Epidermal melanocyte (primary cell): ENCODE results near the gene DNAJA3.

Experiments
- DNase-seq: peaks from one replicate; pipeline ENCODE4 v3.0.0; 2011; ENCODE audit warnings: low spot score; ENCODE audit not compliant: insufficient read length

The DNAJA3 gene

DNA sequence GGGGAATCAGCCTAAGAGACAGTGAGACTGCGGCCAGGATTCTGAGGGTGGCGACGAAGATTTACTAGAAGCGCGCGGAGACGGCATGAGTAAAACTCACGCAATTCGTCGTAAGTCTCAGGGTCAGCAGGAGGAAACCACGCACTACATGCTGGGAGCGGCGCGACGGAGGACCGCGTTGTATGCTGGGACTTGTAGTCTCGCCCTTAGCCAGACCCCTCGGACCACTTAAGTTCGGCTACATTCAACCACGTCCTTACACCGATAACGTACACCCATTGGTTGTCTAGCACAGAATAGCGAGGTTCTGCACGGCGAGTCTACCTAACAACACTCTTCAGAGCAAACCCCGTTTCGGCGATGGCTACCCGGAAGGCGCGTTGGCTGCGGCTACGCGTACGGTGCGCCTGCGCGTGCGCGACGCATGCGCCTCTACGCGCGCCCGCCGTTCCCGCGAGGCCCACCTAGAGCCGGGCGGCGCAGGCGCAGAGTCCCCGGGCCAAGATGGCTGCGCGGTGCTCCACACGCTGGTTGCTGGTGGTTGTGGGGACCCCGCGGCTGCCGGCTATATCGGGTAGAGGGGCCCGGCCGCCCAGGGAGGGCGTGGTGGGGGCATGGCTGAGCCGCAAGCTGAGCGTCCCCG is at the start of gene DNAJA3:
DNAJA3 (plus strand) TSS at position 491 of the 643 bp plus-strand sequence; CDS start at position 505, 14 bp downstream.
- DNase-seq = peak; percentile 96

GRCh38 chr16:4376126-4376892 is 49.4 kb upstream of the DNAJA3 start:
- DNase-seq = peak; percentile 22

DNA sequence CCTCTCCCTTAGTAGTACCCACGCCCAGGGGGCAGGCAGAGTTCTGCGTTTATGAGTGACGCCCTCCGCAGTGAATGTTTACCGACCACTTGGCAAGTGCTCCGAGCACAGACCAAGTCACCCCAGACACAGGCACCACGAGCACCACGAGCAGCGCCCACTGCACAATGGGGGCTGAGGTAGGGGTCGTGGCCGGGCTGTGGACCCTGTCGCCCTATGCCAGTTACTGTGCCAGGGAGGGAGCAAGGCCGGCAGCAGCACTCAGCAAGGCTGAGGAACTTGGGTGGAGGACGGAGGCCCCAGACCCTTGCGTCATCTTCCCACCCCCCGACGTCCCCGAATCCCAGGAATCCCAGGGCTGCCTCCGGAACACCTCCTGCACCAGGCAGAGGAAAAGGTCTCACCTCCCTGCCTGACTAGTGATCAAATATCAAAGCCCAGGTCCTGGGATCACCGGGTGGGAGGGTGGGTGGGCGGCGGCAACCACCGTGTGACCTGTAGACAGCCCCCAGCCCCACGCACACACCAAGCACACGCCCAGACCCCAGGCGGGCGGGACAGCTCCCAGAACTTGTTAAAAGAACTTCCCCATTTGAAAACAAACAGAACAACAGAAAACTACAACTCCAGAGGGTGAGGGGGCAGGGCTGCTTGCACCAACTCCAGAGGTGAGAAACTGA is 48.6 kb upstream of the DNAJA3 start:
- peak; percentile 9 for DNase-seq

- peak; percentile 11 for DNase-seq
These were observed 48.0 kb upstream of the DNAJA3 start for GRCh38 chr16:4377573-4378154.

- DNase-seq = no peak
These were observed 47.5 kb upstream of the DNAJA3 start for GRCh38 chr16:4378161-4378666.

- no peak for DNase-seq
These were observed 46.5 kb upstream of the DNAJA3 start for GRCh38 chr16:4378999-4379690.

DNA sequence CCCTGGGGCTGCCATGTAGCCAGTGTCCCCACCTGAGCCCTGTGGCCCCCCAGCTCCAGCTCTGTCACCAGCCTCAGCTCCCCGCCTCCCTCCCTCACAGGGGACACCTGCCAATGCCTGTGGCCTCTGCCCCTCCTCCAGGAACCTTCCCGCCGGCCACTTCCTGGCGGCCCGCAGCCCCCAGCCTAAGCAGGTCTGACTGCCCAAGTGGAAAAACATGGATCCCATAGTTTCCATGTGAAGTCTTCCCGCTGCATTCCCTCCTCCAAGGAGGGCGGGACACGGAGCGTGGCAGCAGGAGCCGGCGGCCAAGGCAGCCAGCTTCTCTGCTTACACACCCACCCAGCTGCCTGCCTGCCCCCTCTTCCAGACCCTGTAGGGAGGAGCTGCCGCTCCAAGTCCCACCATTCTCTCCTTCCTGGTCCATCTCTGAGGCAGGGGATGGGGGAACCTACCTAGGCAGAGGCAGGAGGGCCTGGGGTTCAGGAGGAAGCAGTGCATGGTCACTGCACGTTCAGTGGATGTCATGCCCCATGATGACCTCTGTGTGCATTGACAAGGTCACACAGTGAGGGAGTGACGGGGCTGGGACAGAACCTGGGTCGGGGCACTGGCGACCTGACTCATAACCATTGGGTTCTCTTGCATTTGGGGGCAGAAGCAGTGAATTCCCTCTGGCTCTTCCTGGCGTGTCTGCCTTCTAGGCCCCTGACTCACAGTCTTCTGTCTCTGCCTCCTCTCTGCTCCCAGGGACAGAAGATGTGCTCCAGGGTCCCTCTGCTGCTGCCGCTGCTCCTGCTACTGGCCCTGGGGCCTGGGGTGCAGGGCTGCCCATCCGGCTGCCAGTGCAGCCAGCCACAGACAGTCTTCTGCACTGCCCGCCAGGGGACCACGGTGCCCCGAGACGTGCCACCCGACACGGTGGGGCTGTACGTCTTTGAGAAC is 45.3 kb upstream of the DNAJA3 start:
- DNase-seq = no peak

GRCh38 chr16:4381072-4381934 is 44.4 kb upstream of the DNAJA3 start:
- no peak for DNase-seq

GRCh38 chr16:4381935-4382794 is 43.5 kb upstream of the DNAJA3 start:
- DNase-seq = no peak

GRCh38 chr16:4382795-4383357 is 42.8 kb upstream of the DNAJA3 start:
- DNase-seq = no peak

- no peak for DNase-seq
These were observed 41.9 kb upstream of the DNAJA3 start for GRCh38 chr16:4383591-4384444.

DNA sequence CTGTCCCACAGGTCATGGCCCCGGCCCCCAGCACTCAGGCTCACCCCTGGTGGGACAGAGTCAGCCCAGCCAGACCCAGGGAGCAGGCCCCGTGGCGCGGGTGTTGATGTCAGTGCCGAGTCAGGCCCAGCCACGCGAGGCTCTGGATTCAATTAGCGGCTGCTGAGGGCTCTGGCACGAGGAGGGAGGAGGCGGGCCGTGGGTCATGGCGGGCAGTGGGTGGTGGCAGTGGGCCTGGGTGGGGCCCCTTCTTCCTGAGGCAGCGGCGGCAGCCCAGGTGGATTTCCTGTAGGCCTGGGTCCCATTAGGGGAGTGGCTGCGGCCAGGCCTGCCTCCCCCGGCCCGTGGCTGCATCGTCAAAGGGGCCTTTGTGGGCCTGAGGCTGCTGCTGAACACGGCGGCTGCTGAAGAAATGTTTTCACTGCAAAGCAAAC is 41.1 kb upstream of the DNAJA3 start:
- peak; percentile 79 for DNase-seq

DNA sequence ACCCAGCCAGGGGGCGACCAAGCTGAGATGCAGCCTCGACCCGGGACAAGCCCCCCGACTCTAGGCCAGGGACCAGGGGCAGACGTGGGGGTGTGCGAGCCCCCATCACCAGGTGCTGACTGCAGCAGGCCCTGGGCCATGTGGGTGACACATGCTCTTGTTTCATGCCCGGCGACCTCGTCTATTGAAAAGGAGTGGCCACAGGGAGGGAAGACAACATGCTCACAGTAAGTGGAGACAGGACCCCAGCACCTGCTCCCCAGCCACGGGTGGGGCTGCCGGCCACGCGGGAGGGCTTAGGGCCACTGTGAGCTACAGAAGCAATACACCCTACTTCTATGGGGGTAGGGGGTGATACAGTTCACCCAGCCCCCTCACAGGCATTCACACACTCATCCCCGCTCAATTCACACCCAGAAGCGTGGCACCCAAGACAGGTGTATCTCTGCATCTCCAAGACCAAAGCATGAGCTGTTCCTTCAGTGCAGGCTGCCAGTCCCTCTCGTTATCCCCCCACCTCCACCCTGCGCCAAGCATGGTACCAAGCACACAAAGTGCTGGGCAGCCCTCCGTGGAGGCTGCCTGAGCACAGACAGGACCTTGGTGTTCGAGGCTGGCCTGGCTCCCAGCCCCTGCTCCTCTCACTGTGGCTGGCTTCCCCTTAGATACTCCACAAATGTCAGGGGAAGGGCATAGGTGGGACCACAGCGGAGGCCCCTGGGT is 40.4 kb upstream of the DNAJA3 start:
- DNase-seq = no peak

DNA sequence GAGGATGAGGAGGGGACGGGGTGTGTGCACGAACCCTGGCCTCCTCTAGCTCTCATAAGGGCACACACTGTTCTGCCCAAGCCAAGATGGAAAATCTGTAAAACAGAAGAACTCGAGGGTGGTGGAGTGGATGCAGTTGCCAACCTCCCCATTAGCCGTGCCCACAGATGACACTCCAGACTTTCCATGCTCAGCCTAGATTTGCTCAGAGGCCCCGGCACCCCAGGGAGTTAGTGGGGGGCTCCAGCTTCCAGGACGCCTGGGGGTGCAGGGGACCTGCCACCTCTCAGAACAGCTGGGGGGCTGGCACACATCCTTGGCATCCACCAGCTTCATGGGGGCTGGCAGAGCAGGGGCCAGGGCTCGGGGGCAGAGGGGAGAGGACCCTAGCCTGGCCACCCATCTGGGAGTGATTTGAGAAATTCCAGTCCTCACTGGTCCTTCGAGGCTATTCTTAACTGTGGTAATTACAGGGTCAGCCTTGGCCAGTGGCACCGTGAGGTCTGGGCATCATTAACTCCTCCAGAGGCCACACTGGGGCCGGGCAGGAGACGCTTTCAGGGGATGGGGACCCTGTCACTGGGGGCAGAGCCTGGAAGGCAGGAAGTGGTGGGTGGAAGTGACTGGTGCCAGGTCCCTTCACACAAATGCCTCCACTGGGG is 39.7 kb upstream of the DNAJA3 start:
- no peak for DNase-seq

DNA sequence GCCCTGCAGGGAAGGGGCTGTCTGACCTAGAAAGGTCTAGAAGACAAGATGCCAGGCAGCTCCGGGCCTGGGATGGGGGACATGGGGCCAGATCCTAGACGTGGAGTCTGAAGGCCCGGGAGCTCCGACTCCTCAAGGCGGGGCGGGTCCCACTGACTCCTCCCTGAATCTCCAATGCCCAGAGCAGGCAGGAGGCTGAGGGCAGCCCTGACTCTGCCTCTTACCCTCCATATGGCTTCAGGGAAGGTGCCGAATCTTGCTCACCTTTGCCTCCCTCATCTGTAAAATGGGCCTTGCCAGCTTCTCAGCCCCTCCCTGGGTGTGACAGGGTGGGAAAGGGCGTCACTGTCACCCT is 39.2 kb upstream of the DNAJA3 start:
- DNase-seq = no peak
